ENCODE data around the gene GNAQ.

DNA sequence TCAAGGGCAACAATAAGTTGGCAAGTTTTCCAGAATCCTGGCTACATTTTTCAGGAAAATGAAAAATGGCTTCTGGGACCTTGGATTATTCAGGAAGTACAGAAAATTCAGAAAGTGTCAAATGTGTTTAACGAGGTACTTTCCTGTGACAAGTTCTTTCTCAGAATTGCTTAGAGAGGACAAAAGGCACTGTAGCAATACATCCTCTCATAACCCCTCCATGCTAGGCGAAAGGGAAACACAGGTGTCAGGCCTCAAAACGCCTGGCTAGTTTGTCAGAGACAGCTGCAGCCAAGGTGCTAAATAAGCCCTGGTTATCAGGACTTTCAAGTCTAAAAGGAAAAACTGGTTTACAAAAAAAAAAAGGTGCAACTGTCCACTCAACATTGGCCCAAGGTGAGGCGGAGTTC is 115.2 kb downstream of the GNAQ start:
- TF ChIP-seq, protein P1, sequence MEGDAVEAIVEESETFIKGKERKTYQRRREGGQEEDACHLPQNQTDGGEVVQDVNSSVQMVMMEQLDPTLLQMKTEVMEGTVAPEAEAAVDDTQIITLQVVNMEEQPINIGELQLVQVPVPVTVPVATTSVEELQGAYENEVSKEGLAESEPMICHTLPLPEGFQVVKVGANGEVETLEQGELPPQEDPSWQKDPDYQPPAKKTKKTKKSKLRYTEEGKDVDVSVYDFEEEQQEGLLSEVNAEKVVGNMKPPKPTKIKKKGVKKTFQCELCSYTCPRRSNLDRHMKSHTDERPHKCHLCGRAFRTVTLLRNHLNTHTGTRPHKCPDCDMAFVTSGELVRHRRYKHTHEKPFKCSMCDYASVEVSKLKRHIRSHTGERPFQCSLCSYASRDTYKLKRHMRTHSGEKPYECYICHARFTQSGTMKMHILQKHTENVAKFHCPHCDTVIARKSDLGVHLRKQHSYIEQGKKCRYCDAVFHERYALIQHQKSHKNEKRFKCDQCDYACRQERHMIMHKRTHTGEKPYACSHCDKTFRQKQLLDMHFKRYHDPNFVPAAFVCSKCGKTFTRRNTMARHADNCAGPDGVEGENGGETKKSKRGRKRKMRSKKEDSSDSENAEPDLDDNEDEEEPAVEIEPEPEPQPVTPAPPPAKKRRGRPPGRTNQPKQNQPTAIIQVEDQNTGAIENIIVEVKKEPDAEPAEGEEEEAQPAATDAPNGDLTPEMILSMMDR (IDR thresholded peaks at IDR 0.05): no peak
- TF ChIP-seq EP300 (IDR thresholded peaks at IDR 0.05) (no peak), POLR2A (IDR thresholded peaks at IDR 0.05) (no peak), POLR2AphosphoS5 (IDR thresholded peaks at IDR 0.05) (no peak)
